ENCODE results near the gene CORO7.

The CORO7 gene

DNA sequence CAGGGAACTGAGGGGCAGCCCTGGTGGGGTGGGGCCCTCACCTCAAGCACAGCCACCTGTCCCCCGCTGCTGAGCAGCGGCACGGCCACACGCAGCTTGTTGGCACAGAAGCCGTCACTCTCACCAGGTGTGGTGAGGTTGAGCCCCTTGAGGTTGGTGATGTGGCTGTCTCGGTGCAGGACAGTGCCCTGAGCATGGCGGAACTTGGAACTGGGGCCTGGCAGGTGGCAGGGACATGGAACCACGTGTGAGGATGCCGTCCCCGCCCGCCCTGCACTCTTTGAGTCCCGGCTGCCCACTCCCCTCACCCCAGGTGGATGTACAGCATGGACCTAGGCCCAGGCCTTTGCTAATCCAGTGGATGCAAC lies 54.5 kb downstream of the CORO7 start:
- Histone ChIP-seq H3K27me3 (ENCODE audit: control insufficient read depth in 1 of 2, insufficient read depth in 2 of 2, low read length in 2 of 2) (no peaks in the 10 kb centered on the region), H3K4me3 (ENCODE audit: low read depth in 1 of 2, low read length in 2 of 2) (no peak overlapping the region), H3K27ac (ENCODE audit: low read depth, low read length) (no peak overlapping the region), H3K9me3 (ENCODE audit: low read length) (no peaks in the 10 kb centered on the region), H3K36me3 (ENCODE audit: insufficient read depth, low read length) (peaks cover 10% of the 10 kb centered on the region), H3K4me1 (ENCODE audit: insufficient read depth, low read length) (peaks cover 4% of the 10 kb centered on the region), H3K9ac (ENCODE audit: low read length) (no peak overlapping the region)

- H3K27ac ChIP-seq (ENCODE audit: low read depth, low read length): no peak overlapping the region
- H3K36me3 ChIP-seq (ENCODE audit: insufficient read depth, low read length): peaks cover 10% of the 10 kb centered on the region
- peaks cover 4% of the 10 kb centered on the region for H3K4me1 ChIP-seq (ENCODE audit: insufficient read depth, low read length)
- H3K9ac ChIP-seq (ENCODE audit: low read length): no peak overlapping the region
- no peak overlapping the region for H3K4me3 ChIP-seq (ENCODE audit: low read depth in 1 of 2, low read length in 2 of 2)
- no peaks in the 10 kb centered on the region for H3K27me3 ChIP-seq (ENCODE audit: control insufficient read depth in 1 of 2, insufficient read depth in 2 of 2, low read length in 2 of 2)
- H3K9me3 ChIP-seq (ENCODE audit: low read length): no peaks in the 10 kb centered on the region
Measured at GRCh38 chr16:4361033-4361943, 55.1 kb downstream of the CORO7 start.

DNA sequence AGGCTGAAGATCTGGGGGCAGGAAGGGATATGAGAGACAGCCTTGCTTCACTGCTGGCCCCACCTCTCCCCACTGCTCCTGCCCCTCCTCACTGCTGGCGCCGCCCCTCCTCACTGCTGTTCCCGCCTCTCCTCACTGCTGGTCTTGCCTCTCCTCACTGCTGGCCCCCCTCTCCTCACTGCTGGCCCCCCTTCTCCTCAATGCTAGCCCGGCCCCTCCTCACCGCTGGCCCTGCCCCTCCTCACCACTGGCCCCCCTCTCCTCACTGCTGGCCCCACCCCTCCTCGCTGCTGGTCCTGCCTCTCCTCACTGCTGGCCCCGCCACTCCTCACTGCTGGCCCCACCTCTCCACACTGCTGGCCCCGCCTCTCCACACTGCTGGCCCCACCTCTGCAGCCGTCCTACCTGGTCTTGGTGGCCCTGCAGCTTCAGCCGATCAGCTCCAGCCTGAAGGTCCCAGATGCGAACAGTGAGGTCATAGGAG lies 55.8 kb downstream of the CORO7 start:
- no peak overlapping the region for H3K9ac ChIP-seq (ENCODE audit: low read length)
- no peaks in the 10 kb centered on the region for H3K9me3 ChIP-seq (ENCODE audit: low read length)
- H3K36me3 ChIP-seq (ENCODE audit: insufficient read depth, low read length): peaks cover 10% of the 10 kb centered on the region
- H3K4me3 ChIP-seq (ENCODE audit: low read depth in 1 of 2, low read length in 2 of 2): no peak overlapping the region
- H3K27me3 ChIP-seq (ENCODE audit: control insufficient read depth in 1 of 2, insufficient read depth in 2 of 2, low read length in 2 of 2): no peaks in the 10 kb centered on the region
- H3K27ac ChIP-seq (ENCODE audit: low read depth, low read length): no peak overlapping the region
- peaks cover 4% of the 10 kb centered on the region for H3K4me1 ChIP-seq (ENCODE audit: insufficient read depth, low read length)

DNA sequence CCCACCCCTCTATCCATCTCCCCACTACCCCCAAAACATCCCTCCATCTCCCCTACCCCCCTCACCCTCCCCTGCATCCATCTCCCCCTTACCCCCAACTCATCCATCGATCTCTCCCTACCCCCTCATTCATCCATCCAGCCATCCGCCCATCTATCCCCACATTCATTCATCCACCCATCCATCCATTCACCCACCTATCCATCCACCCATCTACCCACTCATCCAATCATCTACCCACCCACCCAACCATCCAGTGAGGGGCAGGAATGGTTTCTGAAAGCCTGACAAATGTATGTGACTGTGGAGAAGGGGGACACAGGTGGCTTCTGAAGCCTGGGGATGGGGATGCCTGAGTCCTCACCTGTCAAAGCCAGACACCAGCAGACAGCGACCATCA lies 56.5 kb downstream of the CORO7 start:
- H3K4me3 ChIP-seq (ENCODE audit: low read depth in 1 of 2, low read length in 2 of 2): no peak overlapping the region
- H3K27ac ChIP-seq (ENCODE audit: low read depth, low read length): no peak overlapping the region
- peaks cover 10% of the 10 kb centered on the region for H3K36me3 ChIP-seq (ENCODE audit: insufficient read depth, low read length)
- H3K4me1 ChIP-seq (ENCODE audit: insufficient read depth, low read length): peaks cover 4% of the 10 kb centered on the region
- no peak overlapping the region for H3K9ac ChIP-seq (ENCODE audit: low read length)
- H3K9me3 ChIP-seq (ENCODE audit: low read length): no peaks in the 10 kb centered on the region
- H3K27me3 ChIP-seq (ENCODE audit: control insufficient read depth in 1 of 2, insufficient read depth in 2 of 2, low read length in 2 of 2): no peaks in the 10 kb centered on the region

DNA sequence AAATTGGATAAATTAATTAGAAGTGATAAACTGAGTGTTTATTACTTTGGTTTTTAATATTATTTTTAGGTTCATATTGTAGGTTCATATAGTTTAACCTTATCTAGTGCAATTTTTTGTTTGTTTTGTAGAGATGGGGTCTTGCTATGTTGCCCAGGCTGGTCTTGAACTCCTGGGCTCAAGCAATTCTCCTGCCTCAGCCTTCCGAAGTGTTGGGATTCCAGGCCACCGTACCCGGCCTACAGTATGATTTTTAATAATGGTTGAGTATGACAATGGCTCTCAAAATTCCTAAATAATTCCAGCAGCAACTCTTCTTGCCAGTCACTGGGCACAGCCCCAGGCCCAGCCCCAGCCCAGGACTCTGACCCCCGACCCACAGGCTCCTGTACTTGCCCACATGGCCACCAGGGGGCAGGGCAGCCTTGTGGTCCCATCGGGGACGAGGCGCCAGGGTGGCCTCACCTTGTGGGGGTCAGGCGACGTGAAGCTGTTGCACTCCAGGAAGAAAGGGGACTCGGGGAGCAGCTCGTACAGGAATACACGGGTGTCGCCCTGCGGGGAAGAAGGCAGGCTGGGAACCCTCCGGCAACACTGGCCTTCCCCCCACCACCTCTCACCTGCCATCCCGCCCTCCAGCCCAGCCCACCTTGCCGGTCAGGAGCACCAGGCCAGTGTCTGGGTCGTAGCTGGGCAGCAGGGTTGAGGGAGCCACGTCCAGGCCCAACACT lies 57.4 kb downstream of the CORO7 start:
- Histone ChIP-seq H3K27ac (ENCODE audit: low read depth, low read length) (no peak overlapping the region), H3K9ac (ENCODE audit: low read length) (no peak overlapping the region), H3K27me3 (ENCODE audit: control insufficient read depth in 1 of 2, insufficient read depth in 2 of 2, low read length in 2 of 2) (no peaks in the 10 kb centered on the region), H3K4me1 (ENCODE audit: insufficient read depth, low read length) (peaks cover 4% of the 10 kb centered on the region), H3K36me3 (ENCODE audit: insufficient read depth, low read length) (peaks cover 5% of the 10 kb centered on the region), H3K4me3 (ENCODE audit: low read depth in 1 of 2, low read length in 2 of 2) (no peak overlapping the region), H3K9me3 (ENCODE audit: low read length) (no peaks in the 10 kb centered on the region)

- Histone ChIP-seq H3K4me1 (ENCODE audit: insufficient read depth, low read length) (peaks cover 4% of the 10 kb centered on the region), H3K9ac (ENCODE audit: low read length) (no peak overlapping the region), H3K9me3 (ENCODE audit: low read length) (no peaks in the 10 kb centered on the region), H3K27ac (ENCODE audit: low read depth, low read length) (no peak overlapping the region), H3K36me3 (ENCODE audit: insufficient read depth, low read length) (peaks cover 4% of the 10 kb centered on the region), H3K27me3 (ENCODE audit: control insufficient read depth in 1 of 2, insufficient read depth in 2 of 2, low read length in 2 of 2) (no peaks in the 10 kb centered on the region), H3K4me3 (ENCODE audit: low read depth in 1 of 2, low read length in 2 of 2) (no peak overlapping the region)
Measured at GRCh38 chr16:4358236-4358635, 58.2 kb downstream of the CORO7 start.

DNA sequence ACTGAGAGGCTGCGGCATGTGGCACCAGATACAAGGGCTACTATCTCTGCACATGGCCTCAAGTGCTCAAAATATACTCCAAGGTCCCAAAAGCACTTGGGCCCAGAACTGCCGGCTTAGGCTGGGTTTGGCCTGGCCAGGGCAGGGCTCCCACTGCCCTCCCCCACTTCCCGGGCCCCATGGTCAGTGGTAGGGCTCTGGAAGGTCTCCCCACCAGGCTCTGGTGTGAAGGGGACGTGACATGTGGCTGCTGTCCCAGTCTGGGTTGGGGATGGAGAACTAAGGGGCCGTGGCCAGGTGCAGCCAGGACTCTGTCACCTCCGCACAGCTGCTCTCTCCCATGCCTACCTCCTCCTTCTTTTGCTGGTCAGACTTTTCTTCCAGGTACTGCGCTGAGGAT lies 59.6 kb downstream of the CORO7 start:
- H3K9me3 ChIP-seq (ENCODE audit: low read length): no peaks in the 10 kb centered on the region
- H3K4me3 ChIP-seq (ENCODE audit: low read depth in 1 of 2, low read length in 2 of 2): no peak overlapping the region
- no peaks in the 10 kb centered on the region for H3K27me3 ChIP-seq (ENCODE audit: control insufficient read depth in 1 of 2, insufficient read depth in 2 of 2, low read length in 2 of 2)
- no peak overlapping the region for H3K9ac ChIP-seq (ENCODE audit: low read length)
- H3K27ac ChIP-seq (ENCODE audit: low read depth, low read length): no peak overlapping the region
- H3K4me1 ChIP-seq (ENCODE audit: insufficient read depth, low read length): peaks cover 4% of the 10 kb centered on the region
- H3K36me3 ChIP-seq (ENCODE audit: insufficient read depth, low read length): peaks cover 4% of the 10 kb centered on the region

- Histone ChIP-seq H3K9ac (ENCODE audit: low read length) (no peak overlapping the region), H3K4me1 (ENCODE audit: insufficient read depth, low read length) (peaks cover 4% of the 10 kb centered on the region), H3K36me3 (ENCODE audit: insufficient read depth, low read length) (no peaks in the 10 kb centered on the region), H3K27ac (ENCODE audit: low read depth, low read length) (no peak overlapping the region), H3K27me3 (ENCODE audit: control insufficient read depth in 1 of 2, insufficient read depth in 2 of 2, low read length in 2 of 2) (no peaks in the 10 kb centered on the region), H3K9me3 (ENCODE audit: low read length) (no peaks in the 10 kb centered on the region), H3K4me3 (ENCODE audit: low read depth in 1 of 2, low read length in 2 of 2) (no peak overlapping the region)
Measured at GRCh38 chr16:4354512-4355409, 61.6 kb downstream of the CORO7 start.

DNA sequence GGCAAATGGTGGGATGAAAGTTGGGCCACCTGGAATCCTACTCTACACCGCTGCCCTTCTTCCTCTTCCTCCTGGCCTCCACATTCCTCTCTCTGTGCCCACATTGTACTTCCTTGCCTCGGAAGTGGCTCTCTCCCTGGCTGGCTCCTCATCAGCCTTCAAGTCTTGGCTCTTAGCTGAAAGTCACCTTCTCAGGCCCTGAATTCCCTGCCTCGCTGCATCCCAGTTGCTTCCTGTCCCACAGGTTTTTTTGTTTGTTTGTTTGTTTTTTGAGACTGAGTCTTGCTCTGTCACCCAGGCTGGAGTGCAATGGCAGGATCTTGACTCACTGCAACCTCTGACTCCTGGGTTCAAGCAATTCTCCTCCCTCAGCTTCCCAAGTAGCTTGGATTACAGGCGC lies 62.7 kb downstream of the CORO7 start:
- no peaks in the 10 kb centered on the region for H3K9me3 ChIP-seq (ENCODE audit: low read length)
- H3K4me1 ChIP-seq (ENCODE audit: insufficient read depth, low read length): no peaks in the 10 kb centered on the region
- no peaks in the 10 kb centered on the region for H3K36me3 ChIP-seq (ENCODE audit: insufficient read depth, low read length)
- no peak overlapping the region for H3K27ac ChIP-seq (ENCODE audit: low read depth, low read length)
- no peak overlapping the region for H3K4me3 ChIP-seq (ENCODE audit: low read depth in 1 of 2, low read length in 2 of 2)
- H3K9ac ChIP-seq (ENCODE audit: low read length): no peak overlapping the region
- no peaks in the 10 kb centered on the region for H3K27me3 ChIP-seq (ENCODE audit: control insufficient read depth in 1 of 2, insufficient read depth in 2 of 2, low read length in 2 of 2)

DNA sequence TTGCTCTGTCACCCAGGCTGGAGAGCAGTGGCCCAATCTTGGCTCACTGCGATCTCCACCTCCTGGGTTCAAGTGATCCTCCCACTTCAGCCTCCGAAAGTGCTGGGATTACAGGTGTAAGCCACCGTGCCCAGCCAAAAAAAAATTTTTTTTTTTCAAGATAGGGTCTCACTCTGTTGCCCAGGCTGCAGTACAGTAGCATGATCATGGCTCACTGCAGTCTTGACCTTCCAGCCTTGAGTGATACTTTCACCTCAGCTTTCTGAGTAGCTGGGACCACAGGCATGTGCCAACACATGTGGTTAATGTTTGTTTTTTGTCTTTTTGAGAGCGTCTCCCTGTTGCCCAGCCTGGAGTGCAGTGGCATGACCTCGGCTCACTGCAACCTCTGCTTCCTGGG lies 63.6 kb downstream of the CORO7 start:
- no peaks in the 10 kb centered on the region for H3K9me3 ChIP-seq (ENCODE audit: low read length)
- no peak overlapping the region for H3K9ac ChIP-seq (ENCODE audit: low read length)
- H3K4me1 ChIP-seq (ENCODE audit: insufficient read depth, low read length): no peaks in the 10 kb centered on the region
- H3K27me3 ChIP-seq (ENCODE audit: control insufficient read depth in 1 of 2, insufficient read depth in 2 of 2, low read length in 2 of 2): no peaks in the 10 kb centered on the region
- no peak overlapping the region for H3K4me3 ChIP-seq (ENCODE audit: low read depth in 1 of 2, low read length in 2 of 2)
- H3K27ac ChIP-seq (ENCODE audit: low read depth, low read length): no peak overlapping the region
- H3K36me3 ChIP-seq (ENCODE audit: insufficient read depth, low read length): no peaks in the 10 kb centered on the region

DNA sequence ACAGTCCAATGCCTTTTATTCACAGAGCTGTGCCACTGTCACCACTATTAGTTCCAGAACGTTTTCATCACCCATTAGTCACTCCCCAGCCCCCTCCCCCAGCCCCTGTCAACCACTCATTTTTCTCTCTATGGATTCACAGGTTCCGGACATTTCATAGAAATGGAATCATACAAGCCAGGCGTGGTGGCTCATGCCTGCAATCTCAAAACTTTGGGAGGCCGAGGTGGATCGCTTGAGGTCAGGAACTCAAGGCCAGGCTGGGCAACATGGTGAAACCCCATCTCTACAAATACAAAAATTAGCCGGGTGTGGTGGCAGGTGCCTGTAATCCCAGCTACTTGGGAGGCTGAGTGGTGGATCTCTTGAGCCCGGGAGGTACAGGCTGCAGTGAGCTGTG lies 64.5 kb downstream of the CORO7 start:
- Histone ChIP-seq H3K27me3 (ENCODE audit: control insufficient read depth in 1 of 2, insufficient read depth in 2 of 2, low read length in 2 of 2) (no peaks in the 10 kb centered on the region), H3K36me3 (ENCODE audit: insufficient read depth, low read length) (no peaks in the 10 kb centered on the region), H3K9me3 (ENCODE audit: low read length) (no peaks in the 10 kb centered on the region), H3K4me1 (ENCODE audit: insufficient read depth, low read length) (no peaks in the 10 kb centered on the region), H3K9ac (ENCODE audit: low read length) (no peak overlapping the region), H3K4me3 (ENCODE audit: low read depth in 1 of 2, low read length in 2 of 2) (no peak overlapping the region), H3K27ac (ENCODE audit: low read depth, low read length) (no peak overlapping the region)
